ENCODE measurements around the gene LENG1.

Gene LENG1

GRCh38 chr19:54201172-54201701 lies 41.7 kb upstream of the LENG1 start:
- peak overlapping the region; percentile 81 for H3K4me2 ChIP-seq (ENCODE audit: insufficient read depth, low read length)
- peaks cover 61% of the 10 kb centered on the region for H3K79me2 ChIP-seq (ENCODE audit: insufficient read depth, low read length)
- peak overlapping the region; percentile 72 for H3K9ac ChIP-seq (ENCODE audit: low read depth, low read length)
- peak overlapping the region; percentile 38 to 62 for H3K4me3 ChIP-seq (ENCODE audit: low read depth in 1 of 2, low read length in 2 of 2)
- no peaks in the 10 kb centered on the region for H3K27me3 ChIP-seq (ENCODE audit: insufficient read depth, low read length, poor library complexity)
- H3K9me3 ChIP-seq (ENCODE audit: insufficient read depth, low read length, severe bottlenecking), result no peaks in the 10 kb centered on the region
- no peak for ATAC-seq (ENCODE audit: insufficient read depth, low read depth)
- DNase-seq, result no peak
- peaks cover 52% of the 10 kb centered on the region for H3K36me3 ChIP-seq (ENCODE audit: insufficient read depth, low read length)
- peaks cover 54% of the 10 kb centered on the region for H3K4me1 ChIP-seq (ENCODE audit: insufficient read depth, low read length)
- no peak overlapping the region for H2AFZ ChIP-seq (ENCODE audit: low read depth, low read length)
- peaks cover 53% of the 10 kb centered on the region for H4K20me1 ChIP-seq (ENCODE audit: insufficient read depth, low read length)
- TF ChIP-seq EZH2 (IDR thresholded peaks at IDR 0.05; ENCODE audit: borderline replicate concordance, low read depth, low read length, severe bottlenecking), result no peak
- no peak for TF ChIP-seq CTCF (IDR thresholded peaks at IDR 0.05; ENCODE audit: borderline replicate concordance, extremely low read depth, low read length, poor library complexity, severe bottlenecking)
- peak overlapping the region; percentile 98 for H3K27ac ChIP-seq (ENCODE audit: low read length)

- TF ChIP-seq EZH2 (IDR thresholded peaks at IDR 0.05; ENCODE audit: borderline replicate concordance, low read depth, low read length, severe bottlenecking), result no peak
- no peak for TF ChIP-seq CTCF (IDR thresholded peaks at IDR 0.05; ENCODE audit: borderline replicate concordance, extremely low read depth, low read length, poor library complexity, severe bottlenecking)
Observed at GRCh38 chr19:54199401-54199800, 39.9 kb upstream of the LENG1 start.

GRCh38 chr19:54197121-54197520 lies 37.6 kb upstream of the LENG1 start:
- H3K9me3 ChIP-seq (ENCODE audit: insufficient read depth, low read length, severe bottlenecking), result no peaks in the 10 kb centered on the region
- H3K4me3 ChIP-seq (ENCODE audit: low read depth in 1 of 2, low read length in 2 of 2), result no peak overlapping the region
- peaks cover 26% of the 10 kb centered on the region for H3K36me3 ChIP-seq (ENCODE audit: insufficient read depth, low read length)
- DNase-seq, result no peak
- H3K27ac ChIP-seq (ENCODE audit: low read length), result no peak overlapping the region
- no peak for ATAC-seq (ENCODE audit: insufficient read depth, low read depth)
- H3K4me1 ChIP-seq (ENCODE audit: insufficient read depth, low read length), result peaks cover 30% of the 10 kb centered on the region
- peaks cover 17% of the 10 kb centered on the region for H4K20me1 ChIP-seq (ENCODE audit: insufficient read depth, low read length)
- H3K4me2 ChIP-seq (ENCODE audit: insufficient read depth, low read length), result no peak overlapping the region
- peaks cover 29% of the 10 kb centered on the region for H3K79me2 ChIP-seq (ENCODE audit: insufficient read depth, low read length)
- no peaks in the 10 kb centered on the region for H3K27me3 ChIP-seq (ENCODE audit: insufficient read depth, low read length, poor library complexity)
- no peak overlapping the region for H3K9ac ChIP-seq (ENCODE audit: low read depth, low read length)
- TF ChIP-seq CTCF (IDR thresholded peaks at IDR 0.05; ENCODE audit: borderline replicate concordance, extremely low read depth, low read length, poor library complexity, severe bottlenecking), result no peak
- no peak for TF ChIP-seq EZH2 (IDR thresholded peaks at IDR 0.05; ENCODE audit: borderline replicate concordance, low read depth, low read length, severe bottlenecking)
- no peak overlapping the region for H2AFZ ChIP-seq (ENCODE audit: low read depth, low read length)

More at GRCh38 chr19:54199401-54199800, 39.9 kb upstream of the LENG1 start:
- Histone ChIP-seq H4K20me1 (ENCODE audit: insufficient read depth, low read length) (peaks cover 34% of the 10 kb centered on the region), H3K9ac (ENCODE audit: low read depth, low read length) (peak overlapping the region; percentile 72), H2AFZ (ENCODE audit: low read depth, low read length) (no peak overlapping the region), H3K4me3 (ENCODE audit: low read depth in 1 of 2, low read length in 2 of 2) (no peak overlapping the region), H3K36me3 (ENCODE audit: insufficient read depth, low read length) (peaks cover 38% of the 10 kb centered on the region), H3K4me1 (ENCODE audit: insufficient read depth, low read length) (peaks cover 40% of the 10 kb centered on the region), H3K27me3 (ENCODE audit: insufficient read depth, low read length, poor library complexity) (no peaks in the 10 kb centered on the region), H3K27ac (ENCODE audit: low read length) (no peak overlapping the region), H3K79me2 (ENCODE audit: insufficient read depth, low read length) (peaks cover 43% of the 10 kb centered on the region), H3K9me3 (ENCODE audit: insufficient read depth, low read length, severe bottlenecking) (no peaks in the 10 kb centered on the region), H3K4me2 (ENCODE audit: insufficient read depth, low read length) (peak overlapping the region; percentile 81)
- DNase-seq (no peak), ATAC-seq (ENCODE audit: insufficient read depth, low read depth) (no peak)

Measured in DND-41 (cell line).